ENCODE measurements around the gene UTP15.
A peak's percentile ranks its signal among the peaks of the same experiment; 100 is the strongest.

UTP15 gene, protein sequence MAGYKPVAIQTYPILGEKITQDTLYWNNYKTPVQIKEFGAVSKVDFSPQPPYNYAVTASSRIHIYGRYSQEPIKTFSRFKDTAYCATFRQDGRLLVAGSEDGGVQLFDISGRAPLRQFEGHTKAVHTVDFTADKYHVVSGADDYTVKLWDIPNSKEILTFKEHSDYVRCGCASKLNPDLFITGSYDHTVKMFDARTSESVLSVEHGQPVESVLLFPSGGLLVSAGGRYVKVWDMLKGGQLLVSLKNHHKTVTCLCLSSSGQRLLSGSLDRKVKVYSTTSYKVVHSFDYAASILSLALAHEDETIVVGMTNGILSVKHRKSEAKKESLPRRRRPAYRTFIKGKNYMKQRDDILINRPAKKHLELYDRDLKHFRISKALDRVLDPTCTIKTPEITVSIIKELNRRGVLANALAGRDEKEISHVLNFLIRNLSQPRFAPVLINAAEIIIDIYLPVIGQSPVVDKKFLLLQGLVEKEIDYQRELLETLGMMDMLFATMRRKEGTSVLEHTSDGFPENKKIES

DNA sequence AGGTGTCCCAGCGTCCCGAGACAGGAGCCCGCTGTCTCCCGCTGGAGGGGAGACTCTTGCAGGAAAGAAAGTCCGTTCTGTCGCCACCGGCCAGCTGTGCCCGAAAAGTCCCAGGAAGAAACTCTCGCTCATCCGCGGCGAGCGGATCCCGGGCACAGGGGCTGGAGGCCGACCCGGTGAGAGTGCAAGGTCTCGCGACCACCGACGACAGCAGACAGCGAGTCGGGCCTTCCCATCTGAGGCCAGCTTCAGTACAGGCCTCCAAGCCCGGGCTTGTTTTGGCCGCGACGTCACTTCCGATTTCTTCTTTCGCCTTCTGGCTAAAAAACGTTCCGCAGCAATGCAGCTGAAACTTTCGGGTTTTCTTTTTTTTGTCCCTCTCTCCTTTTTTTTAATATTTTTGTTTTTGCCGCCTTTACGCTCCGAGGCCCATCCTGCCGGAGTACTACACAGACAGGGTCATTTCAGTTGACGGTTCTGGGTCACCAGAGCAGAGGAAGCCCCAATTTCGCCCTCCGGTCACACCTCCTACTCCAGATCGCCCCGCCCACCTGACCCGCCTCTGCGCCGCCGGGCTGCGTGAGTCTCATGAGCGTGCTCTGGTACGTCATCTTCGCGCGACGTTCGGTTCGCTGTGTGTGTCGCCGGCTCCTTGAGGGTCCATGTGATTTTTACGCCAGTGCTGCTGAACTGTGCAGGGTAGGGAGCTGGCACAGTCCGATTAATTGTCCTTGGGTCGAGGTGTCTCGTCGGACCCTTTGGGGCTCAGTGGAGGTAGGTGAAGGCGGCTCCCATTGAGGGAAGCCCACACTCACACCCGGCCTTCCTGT, at the start of gene UTP15, which contains the start of gene ANKRA2:
Gene UTP15 (plus strand): TSS at position 605 of the 830 bp plus-strand sequence. CDS start 1,602 bp downstream, outside the sequence.
Gene ANKRA2 (minus strand): TSS at position 501 of the 830 bp plus-strand sequence. CDS start 2,758 bp downstream, outside the sequence.
- Histone ChIP-seq H3K9me3 (ENCODE audit: insufficient read depth, low read depth, low read length) (no peaks in the 10 kb centered on the region), H3F3A (ENCODE audit: low read depth) (no peaks in the 10 kb centered on the region), H3K9ac (ENCODE audit: low read depth, low read length, poor library complexity, severe bottlenecking) (peak within 1 kb of the TSS; percentile 99), H4K20me1 (ENCODE audit: insufficient read depth, low read length, poor library complexity, severe bottlenecking) (peaks cover 12% of the 10 kb centered on the region), H3K4me1 (ENCODE audit: insufficient read depth, low read length, poor library complexity, severe bottlenecking) (peaks cover 48% of the 10 kb centered on the region), H2AFZ (ENCODE audit: low read length) (peak within 1 kb of the TSS; percentile 94), H3K27me3 (ENCODE audit: insufficient read depth, low read length, poor library complexity, severe bottlenecking) (no peaks in the 10 kb centered on the region), H3K4me3 (ENCODE audit: low read length, poor library complexity, severe bottlenecking) (peak within 1 kb of the TSS; percentile 97), H3K36me3 (ENCODE audit: insufficient read depth, low read length) (no peaks in the 10 kb centered on the region; the same call in 1 of the 2 replicates), H3K9me2 (replicated peaks; ENCODE audit: low read depth, low read length) (no peaks in the 10 kb centered on the region), H3K79me2 (ENCODE audit: insufficient read depth, low read length) (peaks cover 54% of the 10 kb centered on the region), H3K4me2 (ENCODE audit: low read depth, low read length, poor library complexity, severe bottlenecking) (peak within 1 kb of the TSS; percentile 93)
- no peak for TF ChIP-seq EZH2phosphoT487 (IDR thresholded peaks at IDR 0.05; ENCODE audit: borderline replicate concordance)

DNA sequence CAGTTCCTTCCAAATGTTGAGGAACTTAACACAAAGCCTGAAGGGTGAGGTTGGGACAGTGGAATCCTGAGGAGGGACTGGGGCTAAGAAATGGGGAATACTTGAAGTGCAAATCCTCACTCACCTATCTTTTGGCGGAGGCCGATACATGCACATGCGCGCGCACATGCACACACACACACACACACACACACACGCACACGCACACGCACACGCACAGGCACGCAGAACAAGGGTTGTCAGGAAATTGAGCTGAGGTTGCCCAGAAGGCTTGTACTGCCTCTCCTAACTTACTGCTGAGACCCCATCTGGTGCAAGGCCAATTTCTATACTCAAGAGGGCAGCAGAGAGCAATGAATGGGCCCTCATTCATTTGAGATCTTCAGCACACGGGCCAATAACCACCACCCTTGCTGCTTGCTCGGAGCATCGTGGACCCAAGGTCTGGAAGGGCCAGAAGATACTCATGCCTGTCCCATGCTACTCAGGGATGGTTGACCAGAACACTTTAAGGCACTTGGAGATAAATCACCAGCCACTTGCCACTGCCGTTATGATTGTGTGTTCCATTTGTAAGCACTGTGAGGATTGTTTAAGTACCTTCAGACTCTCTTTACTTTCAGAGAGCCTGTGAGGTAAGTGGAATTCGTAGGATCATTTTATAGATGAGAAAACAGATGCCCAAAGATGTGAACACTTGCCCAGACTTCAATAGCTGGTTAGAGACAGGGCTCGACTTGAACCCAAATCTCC, 45.8 kb upstream of the UTP15 start:
- peak overlapping the region; percentile 26 for H2AFZ ChIP-seq (ENCODE audit: low read length)
- H3K9me2 ChIP-seq (replicated peaks; ENCODE audit: low read depth, low read length): no peaks in the 10 kb centered on the region
- H4K20me1 ChIP-seq (ENCODE audit: insufficient read depth, low read length, poor library complexity, severe bottlenecking): no peaks in the 10 kb centered on the region
- no peaks in the 10 kb centered on the region for H3K36me3 ChIP-seq (ENCODE audit: insufficient read depth, low read length)
- no peaks in the 10 kb centered on the region for H3F3A ChIP-seq (ENCODE audit: low read depth)
- TF ChIP-seq, protein P1, sequence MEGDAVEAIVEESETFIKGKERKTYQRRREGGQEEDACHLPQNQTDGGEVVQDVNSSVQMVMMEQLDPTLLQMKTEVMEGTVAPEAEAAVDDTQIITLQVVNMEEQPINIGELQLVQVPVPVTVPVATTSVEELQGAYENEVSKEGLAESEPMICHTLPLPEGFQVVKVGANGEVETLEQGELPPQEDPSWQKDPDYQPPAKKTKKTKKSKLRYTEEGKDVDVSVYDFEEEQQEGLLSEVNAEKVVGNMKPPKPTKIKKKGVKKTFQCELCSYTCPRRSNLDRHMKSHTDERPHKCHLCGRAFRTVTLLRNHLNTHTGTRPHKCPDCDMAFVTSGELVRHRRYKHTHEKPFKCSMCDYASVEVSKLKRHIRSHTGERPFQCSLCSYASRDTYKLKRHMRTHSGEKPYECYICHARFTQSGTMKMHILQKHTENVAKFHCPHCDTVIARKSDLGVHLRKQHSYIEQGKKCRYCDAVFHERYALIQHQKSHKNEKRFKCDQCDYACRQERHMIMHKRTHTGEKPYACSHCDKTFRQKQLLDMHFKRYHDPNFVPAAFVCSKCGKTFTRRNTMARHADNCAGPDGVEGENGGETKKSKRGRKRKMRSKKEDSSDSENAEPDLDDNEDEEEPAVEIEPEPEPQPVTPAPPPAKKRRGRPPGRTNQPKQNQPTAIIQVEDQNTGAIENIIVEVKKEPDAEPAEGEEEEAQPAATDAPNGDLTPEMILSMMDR (conservative IDR thresholded peaks at IDR 0.05; ENCODE audit: low read length): peak; percentile 80
- TF ChIP-seq EZH2phosphoT487 (IDR thresholded peaks at IDR 0.05; ENCODE audit: borderline replicate concordance): no peak
- H3K4me3 ChIP-seq (ENCODE audit: low read length, poor library complexity, severe bottlenecking): no peak overlapping the region
- no peak overlapping the region for H3K4me2 ChIP-seq (ENCODE audit: low read depth, low read length, poor library complexity, severe bottlenecking)
- H3K9ac ChIP-seq (ENCODE audit: low read depth, low read length, poor library complexity, severe bottlenecking): no peak overlapping the region
- no peaks in the 10 kb centered on the region for H3K4me1 ChIP-seq (ENCODE audit: insufficient read depth, low read length, poor library complexity, severe bottlenecking)
- H3K79me2 ChIP-seq (ENCODE audit: insufficient read depth, low read length): no peaks in the 10 kb centered on the region
- H3K27me3 ChIP-seq (ENCODE audit: insufficient read depth, low read length, poor library complexity, severe bottlenecking): no peaks in the 10 kb centered on the region
- H3K9me3 ChIP-seq (ENCODE audit: insufficient read depth, low read depth, low read length): no peaks in the 10 kb centered on the region

DNA sequence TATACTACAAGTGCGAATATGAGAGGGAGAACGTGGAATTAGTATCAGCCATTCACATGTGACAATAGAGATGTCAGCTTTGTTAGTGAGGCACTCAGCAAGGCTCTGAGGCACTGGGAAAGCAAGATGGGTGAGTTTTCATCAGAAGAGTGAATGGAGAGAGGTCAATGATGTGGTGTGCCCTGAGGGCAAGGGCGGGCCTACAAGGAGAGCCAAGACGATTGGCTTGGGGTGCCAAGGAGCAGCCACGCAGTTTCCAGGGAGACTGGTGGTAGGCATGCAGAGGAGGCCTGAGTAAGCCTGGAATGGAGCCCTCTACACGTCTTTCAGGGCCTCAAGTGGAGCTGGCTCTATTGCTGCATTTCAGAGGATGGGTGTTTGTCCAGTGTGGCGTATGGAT, 42.6 kb upstream of the UTP15 start:
- no peak overlapping the region for H3K4me2 ChIP-seq (ENCODE audit: low read depth, low read length, poor library complexity, severe bottlenecking)
- H3K9me3 ChIP-seq (ENCODE audit: insufficient read depth, low read depth, low read length): no peaks in the 10 kb centered on the region
- TF ChIP-seq EZH2phosphoT487 (IDR thresholded peaks at IDR 0.05; ENCODE audit: borderline replicate concordance): no peak
- TF ChIP-seq, protein P1 (conservative IDR thresholded peaks at IDR 0.05; ENCODE audit: low read length): no peak

More for the DNA sequence above, 42.6 kb upstream of the UTP15 start:
- H3K36me3 ChIP-seq (ENCODE audit: insufficient read depth, low read length): no peaks in the 10 kb centered on the region
- no peaks in the 10 kb centered on the region for H3K79me2 ChIP-seq (ENCODE audit: insufficient read depth, low read length)
- H4K20me1 ChIP-seq (ENCODE audit: insufficient read depth, low read length, poor library complexity, severe bottlenecking): no peaks in the 10 kb centered on the region
- H3K9me2 ChIP-seq (replicated peaks; ENCODE audit: low read depth, low read length): no peaks in the 10 kb centered on the region
- no peak overlapping the region for H3K9ac ChIP-seq (ENCODE audit: low read depth, low read length, poor library complexity, severe bottlenecking)
- no peak overlapping the region for H3K4me3 ChIP-seq (ENCODE audit: low read length, poor library complexity, severe bottlenecking)
- H3K27me3 ChIP-seq (ENCODE audit: insufficient read depth, low read length, poor library complexity, severe bottlenecking): no peaks in the 10 kb centered on the region
- H2AFZ ChIP-seq (ENCODE audit: low read length): no peak overlapping the region
- H3F3A ChIP-seq (ENCODE audit: low read depth): no peaks in the 10 kb centered on the region
- H3K4me1 ChIP-seq (ENCODE audit: insufficient read depth, low read length, poor library complexity, severe bottlenecking): no peaks in the 10 kb centered on the region

Measured in Loucy (cell line).